Neuron (in vitro differentiated cells): ENCODE data around the gene SLC39A3.
"Not testable (repeated sequence)": the region's sequence is repeated elsewhere in the genome, so short reads cannot be mapped to it uniquely, and the experiment has no call there.

Experiments used
- H2AFZ ChIP-seq: one replicate; pipeline ENCODE4 v1.6.1; 2013; ENCODE audit warnings: low read depth, mild to moderate bottlenecking, inconsistent platforms, low read length, moderate library complexity
- H3K27me3 ChIP-seq: one replicate; pipeline ENCODE4 v1.6.1; 2013; ENCODE audit warnings: low read length; ENCODE audit not compliant: insufficient read depth
- H3K36me3 ChIP-seq: one replicate; pipeline ENCODE4 v1.6.1; 2013; ENCODE audit warnings: low read length; ENCODE audit not compliant: insufficient read depth
- H3K4me1 ChIP-seq: one replicate; pipeline ENCODE4 v1.6.1; 2013; ENCODE audit warnings: low read length; ENCODE audit not compliant: insufficient read depth
- H3K4me3 ChIP-seq: 2 replicates; pipeline ENCODE4 v1.5.1; 2013; ENCODE audit warnings: mild to moderate bottlenecking, low read length, moderate library complexity
- H3K9me3 ChIP-seq: one replicate; pipeline ENCODE4 v1.6.1; 2013; ENCODE audit warnings: low read length

The SLC39A3 gene

DNA sequence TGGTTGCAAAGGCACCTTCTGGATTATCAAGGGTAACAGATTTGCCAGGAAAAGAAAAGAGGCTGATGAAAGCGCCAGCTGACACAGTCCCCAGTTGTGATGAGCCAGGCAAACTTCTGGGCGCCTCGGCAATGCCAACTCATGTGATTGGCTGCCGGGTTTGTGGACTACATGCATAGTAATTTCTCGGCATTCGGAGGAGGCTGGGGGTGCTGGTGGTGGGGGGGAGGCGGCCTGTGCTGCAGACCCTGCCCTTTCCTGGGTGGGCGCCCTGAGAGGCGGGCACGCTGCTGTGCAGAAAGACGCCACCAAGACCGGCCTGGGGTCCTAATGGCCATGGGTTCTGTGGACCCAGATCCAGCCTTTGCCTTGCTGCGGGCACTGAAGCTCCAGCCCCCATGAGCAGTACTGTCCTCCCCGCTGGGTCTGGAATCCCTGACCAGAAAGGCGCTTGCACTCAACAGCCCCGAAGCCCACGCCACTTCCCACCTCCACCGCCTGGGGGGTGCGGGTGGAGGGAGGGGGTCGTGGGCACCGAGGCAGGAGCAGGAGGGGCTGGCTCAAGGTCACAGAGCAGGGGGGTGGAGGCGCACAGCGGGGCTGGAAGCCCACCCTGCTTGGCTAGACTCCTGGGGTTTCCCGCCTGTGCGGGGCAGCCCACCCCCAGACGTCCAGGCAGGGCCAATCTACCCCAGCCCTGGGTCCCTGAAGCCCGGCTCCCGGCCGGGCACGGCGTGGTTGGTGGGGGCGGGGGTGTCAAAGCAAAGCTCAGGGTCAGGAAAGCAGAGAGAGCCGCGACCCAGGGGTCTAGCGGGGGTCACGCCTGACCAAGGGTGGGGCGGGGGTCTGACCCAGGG is 19.7 kb downstream of the SLC39A3 start:
- H3K4me1 ChIP-seq, result peaks cover 8% of the 10 kb centered on the region
- H3K36me3 ChIP-seq, result peaks cover 5% of the 10 kb centered on the region
- H3K27me3 ChIP-seq, result peaks cover 21% of the 10 kb centered on the region
- peak overlapping the region; percentile 54 for H3K4me3 ChIP-seq
- H3K9me3 ChIP-seq, result peaks cover 9% of the 10 kb centered on the region
- H2AFZ ChIP-seq, result no peak overlapping the region

DNA sequence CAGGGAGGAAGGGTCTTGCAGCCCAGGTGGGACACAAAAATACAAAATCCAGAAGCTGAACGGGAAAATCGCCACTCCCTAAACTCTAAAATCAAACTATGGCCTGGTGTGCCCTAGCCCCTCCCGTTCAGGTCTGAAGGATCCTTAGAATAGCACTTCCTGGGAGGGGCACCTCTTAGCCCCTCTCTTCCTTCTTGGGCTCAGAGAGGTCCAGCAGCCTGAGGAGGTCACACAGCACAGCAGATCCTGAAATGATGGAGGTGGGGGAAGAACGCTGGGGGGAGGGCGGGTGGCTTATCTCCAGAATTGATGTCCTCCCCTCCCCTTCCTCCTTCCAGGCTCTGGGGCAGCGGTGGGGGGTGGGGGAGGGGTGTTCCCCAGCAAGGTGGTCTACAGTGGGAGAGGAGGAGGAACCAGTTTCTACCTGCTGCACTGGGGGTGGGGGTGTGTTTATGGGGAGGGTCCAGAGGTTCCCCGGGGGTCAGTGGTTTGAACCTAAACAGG is 20.5 kb downstream of the SLC39A3 start:
- H3K4me1 ChIP-seq, result peaks cover 8% of the 10 kb centered on the region
- H3K9me3 ChIP-seq, result peaks cover 11% of the 10 kb centered on the region
- no peak overlapping the region for H3K4me3 ChIP-seq
- peaks cover 5% of the 10 kb centered on the region for H3K36me3 ChIP-seq
- H2AFZ ChIP-seq, result no peak overlapping the region
- H3K27me3 ChIP-seq, result peaks cover 21% of the 10 kb centered on the region

DNA sequence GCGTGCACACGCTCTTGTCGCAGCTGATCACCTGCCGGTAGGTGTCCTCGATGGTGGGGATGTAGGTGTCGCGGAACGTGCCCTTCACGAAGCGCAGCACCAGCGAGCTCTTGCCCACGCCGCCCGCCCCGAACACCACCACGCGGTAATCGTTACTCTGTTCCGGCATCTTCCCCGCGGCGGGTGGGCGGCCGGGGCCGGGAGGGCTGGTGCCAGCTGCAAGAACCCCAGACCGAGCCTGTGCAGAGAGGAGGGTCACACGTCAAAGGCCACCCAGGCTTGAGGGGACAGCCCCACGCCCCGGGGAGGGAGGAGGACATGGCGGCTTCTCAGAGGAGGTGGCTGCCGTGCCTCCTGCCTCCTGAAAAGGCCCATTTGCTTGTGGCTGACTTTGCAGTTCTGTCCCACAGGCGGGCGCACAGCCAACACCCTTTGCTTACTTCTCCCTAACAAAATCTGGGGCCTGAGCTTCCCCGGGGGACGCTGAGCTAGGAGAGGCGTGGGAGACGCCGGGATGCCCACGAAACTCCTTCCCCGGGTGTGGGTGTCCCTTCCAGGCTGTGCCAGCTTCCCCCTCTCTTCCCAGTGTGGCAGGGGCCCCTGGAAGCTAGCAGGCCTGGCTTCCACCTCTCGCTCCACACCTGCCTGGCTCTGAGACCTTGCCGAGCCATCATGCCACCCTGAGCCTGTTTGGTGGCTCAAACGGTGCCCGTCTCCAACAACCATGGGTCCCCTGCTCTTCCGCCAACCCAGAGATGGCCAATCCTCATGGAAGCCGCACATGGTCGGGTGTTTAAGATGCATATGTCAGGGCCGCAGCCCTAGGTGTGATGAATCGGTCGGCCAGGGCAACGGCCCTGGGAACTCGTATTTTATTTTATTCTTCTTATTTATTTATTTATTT is 21.9 kb downstream of the SLC39A3 start:
- Histone ChIP-seq H3K27me3 (peaks cover 10% of the 10 kb centered on the region), H3K4me1 (peaks cover 8% of the 10 kb centered on the region), H3K36me3 (peaks cover 5% of the 10 kb centered on the region), H3K4me3 (no peak overlapping the region), H2AFZ (no peak overlapping the region), H3K9me3 (peaks cover 11% of the 10 kb centered on the region)

DNA sequence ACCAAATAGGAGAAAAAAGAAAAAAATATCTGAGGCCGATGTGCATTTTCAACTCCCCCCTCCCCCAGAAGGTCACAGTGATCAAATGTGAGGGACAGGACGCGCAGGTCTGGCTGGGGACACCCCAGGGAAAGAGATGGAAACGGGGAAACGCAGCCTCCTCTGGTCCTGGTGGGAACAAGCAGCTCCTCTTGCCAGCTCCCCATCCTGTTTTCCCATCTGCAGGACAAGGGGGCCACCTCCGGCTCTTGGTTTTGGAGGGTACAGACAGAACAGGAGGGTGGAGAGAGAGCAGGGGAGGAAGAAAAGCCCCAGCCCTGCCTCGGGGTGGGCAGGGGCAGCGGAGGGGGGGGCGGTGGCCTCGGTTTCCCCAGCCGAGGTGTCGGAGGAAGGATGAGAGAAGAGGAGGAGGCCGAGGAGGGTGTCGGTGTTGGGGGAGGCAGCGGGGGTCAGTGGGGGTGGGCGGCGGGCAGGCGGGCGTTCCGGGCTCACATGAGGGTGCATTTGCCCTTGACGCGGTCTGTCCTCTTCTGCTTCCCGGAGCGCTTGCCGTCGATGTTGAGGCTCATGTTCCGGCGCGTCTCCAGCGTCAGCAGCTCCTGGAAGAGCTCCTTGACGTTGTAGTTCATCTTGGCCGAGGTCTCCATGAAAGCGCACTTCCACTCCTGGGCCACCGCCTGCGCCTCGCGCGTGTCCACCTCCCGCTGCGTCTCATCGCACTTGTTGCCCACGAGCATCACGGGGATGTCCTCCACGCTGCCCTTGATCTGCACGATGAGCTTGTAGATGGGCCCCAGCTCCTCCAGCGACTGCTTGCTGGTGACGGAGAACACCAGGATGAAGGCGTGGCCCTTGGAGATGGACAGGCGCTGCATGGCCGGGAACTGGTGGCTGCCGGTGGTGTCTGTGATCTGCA is 22.8 kb downstream of the SLC39A3 start:
- Histone ChIP-seq H3K9me3 (peaks cover 11% of the 10 kb centered on the region), H3K4me3 (no peak overlapping the region), H2AFZ (no peak overlapping the region), H3K27me3 (peaks cover under 1% of the 10 kb centered on the region), H3K4me1 (peaks cover 8% of the 10 kb centered on the region), H3K36me3 (peaks cover 5% of the 10 kb centered on the region)

DNA sequence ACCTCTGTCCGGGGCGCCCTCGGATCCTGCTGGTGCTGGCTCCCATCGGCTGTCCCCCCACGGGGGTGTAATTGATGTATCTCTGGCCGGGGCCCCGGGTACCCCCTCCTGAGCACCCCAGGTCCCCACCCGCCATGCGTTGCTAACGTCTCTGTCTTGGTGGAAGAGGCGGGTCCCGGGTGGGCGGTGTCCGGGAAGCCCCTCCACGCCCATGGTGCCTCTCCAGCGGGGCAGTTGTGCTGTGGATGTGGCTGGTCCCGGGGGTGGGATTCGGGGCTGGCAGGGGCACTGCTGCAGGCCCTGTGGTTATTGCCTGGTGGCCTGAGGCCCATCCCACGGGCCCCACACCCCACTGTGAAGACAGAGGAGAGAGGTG is 23.6 kb downstream of the SLC39A3 start:
- Histone ChIP-seq H3K4me1 (peaks cover 8% of the 10 kb centered on the region), H3K9me3 (peaks cover 11% of the 10 kb centered on the region), H3K36me3 (peaks cover 5% of the 10 kb centered on the region), H3K4me3 (no peak overlapping the region), H3K27me3 (no peaks in the 10 kb centered on the region), H2AFZ (no peak overlapping the region)

DNA sequence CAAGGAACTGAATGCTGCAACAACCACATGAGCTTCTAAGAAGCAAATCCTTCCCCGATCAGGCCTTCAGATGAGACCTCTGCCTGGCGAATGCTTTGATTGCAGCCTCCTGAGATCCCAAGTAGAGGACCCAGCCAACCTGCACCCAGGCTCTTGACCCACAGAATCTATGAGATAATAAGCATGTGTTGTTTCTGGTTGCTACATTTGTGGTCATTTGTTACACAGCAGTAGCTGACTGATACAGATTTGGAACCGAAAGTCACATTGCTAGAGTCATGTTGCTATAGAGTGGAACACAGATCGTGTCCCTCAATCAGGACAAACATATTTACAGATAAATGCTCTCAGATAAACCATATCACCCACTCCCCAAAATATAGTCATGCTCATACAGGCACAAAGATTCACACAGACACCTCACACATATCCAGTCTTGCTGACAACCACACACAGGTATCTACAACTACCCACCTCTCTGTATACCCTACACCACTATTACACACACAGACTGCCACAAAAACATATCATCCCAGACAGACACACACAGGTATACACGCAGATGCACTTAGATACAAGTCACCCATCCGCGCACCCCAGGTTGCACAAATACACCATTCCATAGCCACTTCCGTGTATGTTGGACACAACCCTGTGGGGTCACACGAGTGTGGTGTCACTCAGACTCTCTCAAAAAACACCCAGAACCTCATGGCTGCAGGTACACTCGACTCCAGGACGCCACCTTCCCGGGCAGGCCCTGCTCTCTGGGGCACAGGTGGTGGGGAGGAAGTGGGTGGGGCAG is 24.1 kb downstream of the SLC39A3 start:
- Histone ChIP-seq H3K27me3 (no peaks in the 10 kb centered on the region), H3K4me3 (no peak overlapping the region), H3K4me1 (peaks cover 7% of the 10 kb centered on the region), H3K36me3 (peaks cover 5% of the 10 kb centered on the region), H2AFZ (no peak overlapping the region), H3K9me3 (peaks cover 11% of the 10 kb centered on the region)

DNA sequence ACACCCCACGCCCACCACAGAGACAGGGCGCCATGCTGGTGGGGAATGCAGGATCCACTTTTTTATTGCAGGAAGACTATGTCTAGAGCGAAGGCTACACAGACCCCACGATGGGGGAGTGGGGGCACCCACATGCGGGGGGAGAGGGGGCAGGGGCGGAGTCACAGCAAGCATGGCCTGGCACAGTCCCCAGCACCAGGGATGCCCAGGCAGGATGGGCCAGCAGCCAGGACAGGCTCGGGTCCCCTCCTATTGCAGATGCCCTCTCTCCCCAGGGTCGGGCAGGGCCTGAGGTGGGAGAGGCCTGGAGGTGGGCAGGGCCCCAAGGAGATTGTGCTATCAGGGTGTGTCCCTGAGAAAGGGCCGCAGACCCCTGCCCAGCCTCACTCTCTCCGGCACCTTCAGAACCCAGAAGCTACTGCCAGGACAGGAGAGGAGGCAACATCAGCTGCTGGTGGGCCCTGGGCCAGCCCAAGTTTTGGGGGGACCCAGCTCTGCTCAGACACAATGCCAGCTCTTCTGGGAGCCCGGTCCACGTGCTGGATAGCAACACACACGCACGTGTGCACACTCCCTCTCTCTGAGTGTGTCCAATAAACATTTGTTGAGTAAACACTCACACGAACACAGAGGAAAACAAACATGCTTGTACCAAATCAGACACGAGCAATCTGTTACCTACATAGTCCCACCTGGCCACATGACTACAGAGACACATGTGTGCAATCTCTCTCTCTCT is 25.1 kb downstream of the SLC39A3 start:
- H3K27me3 ChIP-seq, result no peaks in the 10 kb centered on the region
- no peak overlapping the region for H3K4me3 ChIP-seq
- peaks cover 11% of the 10 kb centered on the region for H3K9me3 ChIP-seq
- H2AFZ ChIP-seq, result no peak overlapping the region
- no peaks in the 10 kb centered on the region for H3K4me1 ChIP-seq
- peaks cover 5% of the 10 kb centered on the region for H3K36me3 ChIP-seq

DNA sequence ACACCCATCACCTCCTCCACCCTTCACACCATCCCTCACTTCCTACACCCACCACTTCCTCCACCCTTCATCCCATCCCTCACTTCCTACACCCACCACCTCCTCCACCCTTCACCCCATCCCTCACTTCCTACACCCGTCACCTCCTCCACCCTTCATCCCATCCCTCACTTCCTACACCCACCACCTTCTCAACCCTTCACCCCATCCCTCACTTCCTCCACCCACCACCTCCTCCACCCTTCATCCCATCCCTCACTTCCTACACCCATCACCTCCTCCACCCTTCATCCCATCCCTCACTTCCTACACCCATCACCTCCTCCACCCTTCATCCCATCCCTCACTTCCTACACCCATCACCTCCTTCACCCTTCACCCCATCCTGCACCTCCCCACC is 25.7 kb downstream of the SLC39A3 start:
- not testable (repeated sequence) for H2AFZ ChIP-seq, H3K36me3 ChIP-seq, H3K4me1 ChIP-seq, H3K27me3 ChIP-seq, H3K4me3 ChIP-seq
- H3K9me3 ChIP-seq, result peaks cover 11% of the 10 kb centered on the region

DNA sequence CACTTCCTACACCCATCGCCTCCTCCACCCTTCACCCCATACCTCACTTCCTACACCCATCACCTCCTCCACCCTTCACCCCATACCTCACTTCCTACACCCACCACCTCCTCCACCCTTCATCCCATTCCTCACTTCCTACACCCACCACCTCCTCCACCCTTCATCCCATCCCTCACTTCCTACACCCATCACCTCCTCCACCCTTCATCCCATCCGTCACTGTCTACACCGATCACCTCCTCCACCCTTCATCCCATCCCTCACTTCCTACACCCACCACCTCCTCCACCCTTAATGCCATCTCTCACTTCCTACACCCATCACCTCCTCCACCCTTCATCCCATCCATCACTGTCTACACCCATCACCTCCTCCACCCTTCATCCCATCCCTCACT is 26.6 kb downstream of the SLC39A3 start:
- H3K4me1 ChIP-seq, result not testable (repeated sequence)

DNA sequence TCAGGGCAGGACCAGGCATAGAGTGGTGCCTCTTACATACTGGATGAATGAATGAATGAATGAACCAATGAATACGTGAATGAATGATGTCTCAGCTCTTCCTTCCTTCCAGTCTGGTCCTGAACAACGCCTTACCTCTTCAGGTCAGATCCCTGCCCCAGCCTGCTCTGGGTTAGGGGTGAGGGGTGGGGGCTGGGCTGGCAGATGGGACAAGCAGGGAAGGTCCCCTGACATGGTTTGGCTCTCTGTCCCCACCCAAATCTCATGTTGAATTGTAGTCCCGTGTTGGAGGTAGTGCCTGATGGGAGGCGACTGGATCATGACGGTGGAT is 28.0 kb downstream of the SLC39A3 start:
- no peaks in the 10 kb centered on the region for H3K4me1 ChIP-seq
- no peaks in the 10 kb centered on the region for H3K27me3 ChIP-seq
- H2AFZ ChIP-seq, result no peak overlapping the region
- H3K36me3 ChIP-seq, result no peaks in the 10 kb centered on the region
- no peak overlapping the region for H3K4me3 ChIP-seq
- peaks cover 11% of the 10 kb centered on the region for H3K9me3 ChIP-seq

More for the DNA sequence above, 26.6 kb downstream of the SLC39A3 start:
- H3K4me3 ChIP-seq, H3K27me3 ChIP-seq, H2AFZ ChIP-seq, H3K36me3 ChIP-seq: not testable (repeated sequence)
- H3K9me3 ChIP-seq, result peaks cover 11% of the 10 kb centered on the region

DNA sequence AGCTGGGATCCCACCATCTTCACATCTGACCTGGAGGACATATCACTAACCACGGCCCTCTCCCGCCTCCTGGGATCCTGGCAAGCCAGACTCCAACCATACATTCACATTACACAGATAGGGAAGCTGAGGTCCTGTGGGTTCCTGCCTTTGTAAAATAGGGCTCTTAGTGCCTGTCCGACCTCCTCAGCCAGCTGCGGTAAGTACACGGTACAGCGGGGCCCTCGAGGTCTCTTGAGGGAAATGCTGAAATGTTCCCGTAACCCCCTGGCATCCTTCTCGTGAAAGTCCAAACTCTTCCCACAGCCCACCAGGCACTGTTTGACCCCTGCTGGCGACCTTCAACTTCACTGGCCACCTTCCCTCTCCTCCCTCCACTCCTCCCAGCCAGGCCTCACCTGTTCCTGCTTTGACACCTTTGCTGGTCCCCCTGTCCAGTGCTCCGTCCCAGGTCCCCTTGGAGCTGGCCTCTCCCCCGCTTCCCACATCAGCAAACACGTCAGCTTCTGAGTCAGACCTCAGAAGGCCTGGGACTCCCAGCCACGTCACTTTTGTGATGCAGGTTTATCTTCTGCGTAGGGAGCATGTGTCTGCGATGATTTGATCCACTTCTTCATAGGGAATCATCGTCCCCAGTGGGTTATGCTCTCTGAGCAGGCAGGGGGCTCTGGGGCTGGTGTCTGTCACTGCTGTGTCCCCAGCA is 28.5 kb downstream of the SLC39A3 start:
- Histone ChIP-seq H3K9me3 (peaks cover 11% of the 10 kb centered on the region), H2AFZ (no peak overlapping the region), H3K27me3 (no peaks in the 10 kb centered on the region), H3K36me3 (no peaks in the 10 kb centered on the region), H3K4me3 (no peak overlapping the region), H3K4me1 (no peaks in the 10 kb centered on the region)
